Ishikawa (cell line): ENCODE results near the gene ASTN2.

Source experiments
- CEBPB ChIP-seq: IDR thresholded peaks from 2 replicates; pipeline ENCODE4 v1.6.1; 2012
- CREB1 ChIP-seq: IDR thresholded peaks from 2 replicates; pipeline ENCODE4 v1.6.1; 2012; ENCODE audit warnings: low read depth
- EGR1 ChIP-seq: IDR thresholded peaks from 2 replicates; pipeline ENCODE4 v1.6.1; 2012
- EP300 ChIP-seq: IDR thresholded peaks from 2 replicates; pipeline ENCODE4 v1.6.1; 2012; ENCODE audit warnings: borderline replicate concordance
- FOXM1 ChIP-seq: IDR thresholded peaks from 2 replicates; pipeline ENCODE4 v1.6.1; 2012; ENCODE audit warnings: low read depth, borderline replicate concordance
- NFIC ChIP-seq: IDR thresholded peaks from 2 replicates; pipeline ENCODE4 v1.6.1; 2012
- RAD21 ChIP-seq: IDR thresholded peaks from 2 replicates; pipeline ENCODE4 v1.6.1; 2012; ENCODE audit warnings: low read depth
- REST ChIP-seq: IDR thresholded peaks from 2 replicates; pipeline ENCODE4 v1.6.1; 2012; ENCODE audit warnings: low read depth, mild to moderate bottlenecking
- TAF1 ChIP-seq: IDR thresholded peaks from 2 replicates; pipeline ENCODE4 v1.6.1; 2012; ENCODE audit warnings: low read depth, mild to moderate bottlenecking
- TCF12 ChIP-seq: IDR thresholded peaks from 2 replicates; pipeline ENCODE4 v1.6.1; 2012; ENCODE audit warnings: low read depth
- TEAD4 ChIP-seq: IDR thresholded peaks from 2 replicates; pipeline ENCODE4 v1.6.1; 2012
- YY1 ChIP-seq: IDR thresholded peaks from 2 replicates; pipeline ENCODE4 v1.6.1; 2012; ENCODE audit warnings: low read depth
- ZBTB7A ChIP-seq: IDR thresholded peaks from 2 replicates; pipeline ENCODE4 v1.6.1; 2012; ENCODE audit warnings: low read depth
- TF ChIP-seq, protein P1 (sequence below): IDR thresholded peaks from 2 replicates; pipeline ENCODE4 v1.6.1; 2012
- TF ChIP-seq, protein P2 (sequence below): IDR thresholded peaks from 2 replicates; pipeline ENCODE4 v1.6.1; 2012

Gene ASTN2

DNA sequence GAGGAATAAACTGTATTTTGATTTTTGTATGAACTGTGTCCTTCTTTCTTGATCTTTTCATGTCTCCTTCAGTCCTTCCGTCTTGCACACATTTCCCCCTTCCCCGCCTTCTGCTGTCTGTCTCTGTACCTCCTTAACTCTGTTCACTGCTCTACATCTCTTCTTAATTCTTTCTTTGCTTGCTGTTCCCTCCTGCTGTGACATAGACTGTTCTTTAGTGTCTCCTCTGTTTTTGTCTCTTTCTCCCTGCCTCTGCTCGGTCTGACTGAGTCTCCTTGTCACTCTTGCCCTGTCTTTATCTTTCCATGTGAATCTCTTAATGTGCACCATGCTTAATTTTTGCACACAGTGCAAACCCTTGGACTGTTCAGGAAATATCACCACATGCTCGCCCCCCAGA is 614.8 kb downstream of the ASTN2 start:
- TF ChIP-seq, protein P1, sequence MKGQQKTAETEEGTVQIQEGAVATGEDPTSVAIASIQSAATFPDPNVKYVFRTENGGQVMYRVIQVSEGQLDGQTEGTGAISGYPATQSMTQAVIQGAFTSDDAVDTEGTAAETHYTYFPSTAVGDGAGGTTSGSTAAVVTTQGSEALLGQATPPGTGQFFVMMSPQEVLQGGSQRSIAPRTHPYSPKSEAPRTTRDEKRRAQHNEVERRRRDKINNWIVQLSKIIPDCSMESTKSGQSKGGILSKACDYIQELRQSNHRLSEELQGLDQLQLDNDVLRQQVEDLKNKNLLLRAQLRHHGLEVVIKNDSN = no peak
- TF ChIP-seq TEAD4 (no peak), EP300 (no peak), EGR1 (no peak), YY1 (no peak), TAF1 (no peak), CEBPB (no peak), RAD21 (no peak), ZBTB7A (no peak), NFIC (no peak), FOXM1 (no peak)
- TF ChIP-seq, protein P2, sequence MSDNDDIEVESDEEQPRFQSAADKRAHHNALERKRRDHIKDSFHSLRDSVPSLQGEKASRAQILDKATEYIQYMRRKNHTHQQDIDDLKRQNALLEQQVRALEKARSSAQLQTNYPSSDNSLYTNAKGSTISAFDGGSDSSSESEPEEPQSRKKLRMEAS = no peak

GRCh38 chr9:116798521-116798920 is 616.3 kb downstream of the ASTN2 start:
- TF ChIP-seq TCF12 (no peak), CREB1 (no peak), RAD21 (no peak), TAF1 (no peak), TEAD4 (no peak), ZBTB7A (no peak), FOXM1 (no peak)

DNA sequence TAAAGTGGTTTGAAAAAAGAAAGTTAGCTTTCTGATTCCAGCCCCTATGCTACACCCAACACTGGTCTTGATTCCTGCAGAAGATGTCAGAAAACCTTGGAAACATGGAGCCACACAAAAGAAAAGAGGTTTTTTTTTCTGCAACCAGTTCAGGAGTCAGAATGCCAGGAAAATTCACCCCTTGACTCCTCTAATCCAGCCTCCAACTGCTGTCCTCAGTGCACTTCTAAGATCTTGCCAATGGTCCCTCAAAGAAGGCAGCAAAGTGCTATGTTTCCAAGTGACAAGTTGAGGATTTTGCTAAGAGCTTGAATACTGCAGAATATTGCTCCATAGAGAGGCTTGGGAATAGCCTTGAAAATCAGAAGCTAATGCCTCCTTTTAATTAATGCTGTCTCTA is 617.6 kb downstream of the ASTN2 start:
- TF ChIP-seq, protein P1 = no peak
- TF ChIP-seq RAD21 (no peak), FOXM1 (no peak), CEBPB (no peak), YY1 (no peak), TCF12 (no peak), TAF1 (no peak), CREB1 (no peak), EP300 (no peak), TEAD4 (no peak)
- TF ChIP-seq, protein P2 = no peak

DNA sequence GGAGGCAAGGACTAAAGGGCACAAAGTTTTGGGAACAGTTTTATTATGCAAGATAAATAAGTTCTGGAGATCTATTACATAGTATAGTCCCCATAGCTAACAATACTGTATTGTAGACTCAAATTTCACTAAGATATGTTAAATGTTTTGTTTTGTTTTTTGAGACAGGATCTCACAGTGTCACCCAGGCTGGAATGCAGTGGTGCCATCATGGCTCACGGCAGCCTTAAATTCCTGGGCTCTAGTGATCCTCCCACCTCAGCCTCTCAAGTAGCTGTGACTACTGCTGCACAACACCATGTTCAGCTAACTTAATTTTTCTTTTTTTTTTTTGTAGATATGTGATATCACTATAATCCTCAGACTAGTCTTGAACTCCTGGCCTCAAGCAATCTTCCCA is 618.2 kb downstream of the ASTN2 start:
- TF ChIP-seq ZBTB7A = no peak
- no peak for TF ChIP-seq RAD21
- TF ChIP-seq TCF12 = no peak
- no peak for TF ChIP-seq TAF1
- TF ChIP-seq, protein P2 = no peak
- TF ChIP-seq FOXM1 = no peak
- TF ChIP-seq NFIC = no peak
- no peak for TF ChIP-seq REST
- TF ChIP-seq CREB1 = no peak
- no peak for TF ChIP-seq CEBPB
- no peak for TF ChIP-seq YY1

DNA sequence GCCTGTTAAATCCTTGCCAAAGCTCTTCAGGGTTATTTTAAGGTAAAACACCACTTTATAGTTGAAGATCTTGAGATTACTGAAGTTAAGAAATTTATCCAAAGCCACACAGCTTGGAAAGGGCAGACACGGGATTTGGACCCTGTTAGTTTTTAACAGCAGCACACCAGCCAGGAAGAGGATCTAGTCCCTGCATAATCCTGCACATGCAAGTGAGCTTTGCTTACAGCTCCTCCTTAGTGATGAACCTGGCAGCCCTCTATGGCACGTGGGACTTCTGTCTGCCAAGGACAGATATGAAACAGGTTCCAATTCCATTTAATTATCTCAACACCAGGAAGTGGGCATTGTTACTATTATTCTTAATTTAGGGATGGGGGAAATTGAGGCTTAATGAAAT is 619.0 kb downstream of the ASTN2 start:
- TF ChIP-seq, protein P1 = no peak
- TF ChIP-seq TCF12 = no peak
- no peak for TF ChIP-seq CREB1
- TF ChIP-seq NFIC = no peak
- TF ChIP-seq EP300 = no peak
- TF ChIP-seq YY1 = no peak
- no peak for TF ChIP-seq TAF1
- no peak for TF ChIP-seq ZBTB7A
- no peak for TF ChIP-seq TEAD4
- TF ChIP-seq CEBPB = no peak
- TF ChIP-seq REST = no peak

DNA sequence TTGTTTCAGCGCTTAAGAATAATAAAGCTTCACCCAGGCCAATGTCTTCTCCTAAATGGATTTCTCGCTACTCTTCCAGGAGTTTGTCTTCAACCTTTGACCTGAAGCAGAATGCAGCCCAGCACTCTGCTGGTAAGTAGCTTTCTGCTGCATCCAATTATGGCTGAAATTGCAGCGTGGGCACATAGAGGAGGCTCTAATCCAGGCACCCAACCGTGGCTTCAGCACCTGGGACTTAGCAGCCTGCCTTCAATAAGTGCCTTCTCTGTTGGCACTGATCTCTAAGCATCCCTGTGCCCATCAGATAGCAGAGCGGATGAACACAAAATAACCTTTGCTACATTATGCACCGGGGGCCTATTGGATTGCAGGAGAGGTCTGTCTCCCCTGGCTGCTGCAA is 622.6 kb downstream of the ASTN2 start:
- TF ChIP-seq ZBTB7A (no peak), NFIC (no peak), YY1 (no peak), TCF12 (no peak), EGR1 (no peak), CREB1 (no peak), TEAD4 (no peak), RAD21 (no peak), TAF1 (no peak), FOXM1 (no peak)
- TF ChIP-seq, protein P1 = no peak
- TF ChIP-seq, protein P2 = no peak
